ENCODE measurements around the gene LRRK2. TPM values are rescaled to one million over a fixed set of nuclear protein-coding genes. Genes with fewer than 3 reads are reported as not detected.
A peak's percentile ranks its signal among the peaks of the same experiment; 100 is the strongest.

The LRRK2 gene
- polyA plus RNA-seq, 2 of the 4 experiments (the other 2 are of a cell fraction): 5.3 to 20.4 TPM

GRCh38 chr12:40222247-40222646 is 2.5 kb upstream of the LRRK2 start:
- no peak for DNase-seq (ENCODE audit: low read depth in 1 of 2, low spot score in 1 of 2)
- ChIA-PET POLR2A (no interaction called here), CTCF (no interaction called here)
- Histone ChIP-seq H3K4me2 (no peak overlapping the region), H3K4me3 (no peak overlapping the region), H3K4me1 (peaks cover 19% of the 10 kb centered on the region), H3K27ac (no peak overlapping the region), H3K9me3 (no peaks in the 10 kb centered on the region)
- TF ChIP-seq KDM5A (IDR thresholded peaks at IDR 0.05) (no peak), BHLHE40 (IDR thresholded peaks at IDR 0.05; ENCODE audit: low read depth, low read length) (no peak), CBX8 (IDR thresholded peaks at IDR 0.05) (no peak), CBX2 (IDR thresholded peaks at IDR 0.05; ENCODE audit: borderline replicate concordance, low read depth) (no peak), MAX (IDR thresholded peaks at IDR 0.05) (no peak)
- 82% methylated on average over 2 of the region's 2 CpGs for WGBS (ENCODE audit: missing lambda C conversion rate)
- FAIRE-seq: no peak
- no peak for ATAC-seq

- Histone ChIP-seq H3K27ac (peak overlapping the region; percentile 94 to 98), H3K9me3 (no peaks in the 10 kb centered on the region), H3K4me2 (peak overlapping the region; percentile 85), H3K4me1 (peaks cover 21% of the 10 kb centered on the region), H3K4me3 (peak overlapping the region; percentile 58)
- DNase-seq (ENCODE audit: low read depth in 1 of 2, low spot score in 1 of 2) (no peak), ATAC-seq (no peak), FAIRE-seq (peak; percentile 77)
- TF ChIP-seq CEBPB (IDR thresholded peaks at IDR 0.05): no peak
- TF ChIP-seq HOXB13 (CRISPR knock-in tag; IDR thresholded peaks at IDR 0.05; ENCODE audit: low read depth): 0 out of 2 replicates have a peak, but pooled peaks have one; percentile 35
- ChIA-PET POLR2A (interaction anchor here (0.7 kb wide), 1 partner anchor 17 kb away, joined by 3 read pairs; no protein-coding TSS in a partner anchor), CTCF (no interaction called here)
Observed at GRCh38 chr12:40223646-40224045, 1.2 kb upstream of the LRRK2 start.

GRCh38 chr12:40225337-40225983 is 663 bp downstream of the LRRK2 start:
- Histone ChIP-seq H3K27ac (peak overlapping the region; percentile 94 to 98), H3K4me1 (peaks cover 40% of the 10 kb centered on the region), H3K9me3 (no peaks in the 10 kb centered on the region), H3K4me3 (peak overlapping the region; percentile 58), H3K4me2 (peak overlapping the region; percentile 85)
- ChIA-PET CTCF (interaction anchor here (1.3 to 1.8 kb wide), 2 partner anchors 73 to 100 kb away, joined by 3 to 4 read pairs; no protein-coding TSS in a partner anchor), POLR2A (interaction anchor here (0.7 to 1.0 kb wide), 3 partner anchors 23 to 61 kb away, joined by 4 read pairs; no protein-coding TSS in a partner anchor)
- FAIRE-seq (peak; percentile 70), ATAC-seq (peak; percentile 6 to 12; a peak in 4 of 6 replicates), DNase-seq (ENCODE audit: low read depth in 1 of 2, low spot score in 1 of 2) (peak in 1 of 2 experiments; percentile 17)
- 3% methylated on average over 12 of the region's 12 CpGs for WGBS (ENCODE audit: missing lambda C conversion rate)
- 0 out of 2 replicates have a peak, but pooled peaks have one; percentile 31 for TF ChIP-seq MAX (IDR thresholded peaks at IDR 0.05)
- peak; percentile 65 to 85; a peak in 3 of 4 replicates for TF ChIP-seq CEBPB (IDR thresholded peaks at IDR 0.05)
- no peak for TF ChIP-seq BCL3 (IDR thresholded peaks at IDR 0.05)

GRCh38 chr12:40225984-40226602 is 1.3 kb downstream of the LRRK2 start:
- Histone ChIP-seq H3K27ac (peak overlapping the region; percentile 94 to 98), H3K4me3 (peak overlapping the region; percentile 58), H3K4me2 (peak overlapping the region; percentile 85), H3K9me3 (no peaks in the 10 kb centered on the region), H3K4me1 (peaks cover 42% of the 10 kb centered on the region)
- ChIA-PET POLR2A (no interaction called here), CTCF (no interaction called here)
- TF ChIP-seq E2F6 (IDR thresholded peaks at IDR 0.05; ENCODE audit: borderline replicate concordance, low read depth) (no peak), FOSL2 (IDR thresholded peaks at IDR 0.05) (0 out of 2 replicates have a peak, but pooled peaks have one; percentile 0), FOSL2 (CRISPR knock-in tag; IDR thresholded peaks at IDR 0.05) (no peak)
- DNase-seq (ENCODE audit: low read depth in 1 of 2, low spot score in 1 of 2): peak in 1 of 2 experiments; percentile 72
- ATAC-seq: peak; percentile 21 to 39; a peak in 3 of 6 replicates
- WGBS (ENCODE audit: missing lambda C conversion rate): 0% methylated on average over 1 of the region's 1 CpG
- peak; percentile 54 for FAIRE-seq

- WGBS (ENCODE audit: missing lambda C conversion rate): 11% methylated on average over 4 of the region's 4 CpGs
- ChIA-PET CTCF (no interaction called here), POLR2A (no interaction called here)
- FAIRE-seq (peak; percentile 92), DNase-seq (ENCODE audit: low read depth in 1 of 2, low spot score in 1 of 2) (peak; percentile 53 to 90), ATAC-seq (peak; percentile 75 to 81)
- H3K4me2 ChIP-seq: peak overlapping the region; percentile 85
- H3K9me3 ChIP-seq: no peaks in the 10 kb centered on the region
- H3K4me1 ChIP-seq: peaks cover 42% of the 10 kb centered on the region
- peak overlapping the region; percentile 58 for H3K4me3 ChIP-seq
- peak overlapping the region; percentile 94 to 98 for H3K27ac ChIP-seq
- TF ChIP-seq ATOH8 (CRISPR knock-in tag; IDR thresholded peaks at IDR 0.05; ENCODE audit: low read depth) (no peak), ELK1 (IDR thresholded peaks at IDR 0.05; ENCODE audit: low read depth, low read length) (no peak), FOSL2 (IDR thresholded peaks at IDR 0.05) (0 out of 2 replicates have a peak, but pooled peaks have one; percentile 21), FOSL2 (CRISPR knock-in tag; IDR thresholded peaks at IDR 0.05) (peak; percentile 92), JUN (IDR thresholded peaks at IDR 0.05) (0 out of 5 replicates have a peak, but pooled peaks of 1 of the 2 experiments have one; percentile 28), NFE2L2 (conservative IDR thresholded peaks at IDR 0.05; ENCODE audit: low read length) (no peak), JUNB (IDR thresholded peaks at IDR 0.05) (peak; percentile 18; the same call in 1 of the 2 replicates), BCL3 (IDR thresholded peaks at IDR 0.05) (0 out of 3 replicates have a peak, but pooled peaks have one; percentile 25), E2F6 (IDR thresholded peaks at IDR 0.05; ENCODE audit: borderline replicate concordance, low read depth) (no peak)
Observed at GRCh38 chr12:40226705-40227104, 1.9 kb downstream of the LRRK2 start.

All from A549 (cell line).